Upper lobe of left lung (tissue), 4 donors: Measurements from ENCODE around the gene MIER2.

Source experiments
- EP300 ChIP-seq, 4 donors: sonication (generic); formaldehyde crosslinking; IDR thresholded peaks; one replicate each; pipeline ENCODE4 v1.5.1; 2017; ENCODE audit warnings: antibody characterized with exemption in 4 of 4, control low read depth in 2 of 4
- POLR2A ChIP-seq, 4 donors: fragments of 450-650 bp; IDR thresholded peaks; one replicate each; pipeline ENCODE4 v1.5.1; 2016 to 2017; ENCODE audit warnings: antibody characterized with exemption in 4 of 4, mild to moderate bottlenecking in 2 of 4
- POLR2AphosphoS5 ChIP-seq, 2 donors: sonication (generic); formaldehyde crosslinking; IDR thresholded peaks; one replicate each; pipeline ENCODE4 v1.5.1; 2017; ENCODE audit warnings: antibody characterized with exemption in 2 of 2
- TF ChIP-seq, protein P1 (sequence below), 6 experiments: fragments of 450-650 bp in 4 of 6; fragments of 200-600 bp in 2 of 6; sonication (generic) in 2 of 6; IDR thresholded peaks; one replicate each; pipeline ENCODE4 v1.5.1; 2016 to 2019; ENCODE audit warnings: antibody characterized with exemption in 6 of 6

DNA sequence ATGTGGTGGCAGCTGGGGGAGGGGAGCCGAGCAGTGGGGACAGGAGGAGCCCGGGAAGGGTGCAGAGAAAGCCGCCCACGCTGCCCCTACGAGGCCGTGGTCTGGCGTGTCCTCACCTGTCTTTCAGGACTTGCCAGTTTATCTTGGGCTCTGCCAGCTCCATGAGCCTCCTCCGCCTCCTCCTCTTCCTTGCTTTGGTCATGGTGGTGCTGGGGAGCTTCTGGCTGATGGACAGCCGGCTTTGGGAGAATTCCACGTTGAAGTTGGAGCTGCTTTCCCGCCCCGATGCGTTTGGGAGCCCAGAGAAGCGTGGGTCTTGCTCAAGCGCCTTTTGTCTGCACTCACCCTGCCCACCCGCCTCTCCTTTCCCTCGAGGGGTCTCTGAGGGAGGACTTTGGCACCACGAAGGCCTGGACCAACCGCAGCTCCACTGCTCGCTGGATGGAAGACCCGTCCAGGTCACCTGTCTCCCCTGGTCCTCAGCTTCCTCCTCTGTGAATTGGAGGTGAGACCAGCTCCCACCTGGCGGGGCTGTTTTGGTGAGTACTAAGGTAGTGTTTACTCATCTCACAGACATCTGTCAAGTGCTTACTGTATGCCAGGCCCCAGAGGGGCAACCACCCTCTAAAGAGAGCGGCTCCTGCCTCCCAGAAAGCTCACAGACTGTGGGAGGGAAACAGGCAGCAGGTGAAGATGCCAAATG, 29.7 kb upstream of the MIER2 start:
- TF ChIP-seq POLR2AphosphoS5 (IDR thresholded peaks at IDR 0.05) (no peak), EP300 (IDR thresholded peaks at IDR 0.05) (no peak), POLR2A (IDR thresholded peaks at IDR 0.05) (no peak)
- TF ChIP-seq, protein P1, sequence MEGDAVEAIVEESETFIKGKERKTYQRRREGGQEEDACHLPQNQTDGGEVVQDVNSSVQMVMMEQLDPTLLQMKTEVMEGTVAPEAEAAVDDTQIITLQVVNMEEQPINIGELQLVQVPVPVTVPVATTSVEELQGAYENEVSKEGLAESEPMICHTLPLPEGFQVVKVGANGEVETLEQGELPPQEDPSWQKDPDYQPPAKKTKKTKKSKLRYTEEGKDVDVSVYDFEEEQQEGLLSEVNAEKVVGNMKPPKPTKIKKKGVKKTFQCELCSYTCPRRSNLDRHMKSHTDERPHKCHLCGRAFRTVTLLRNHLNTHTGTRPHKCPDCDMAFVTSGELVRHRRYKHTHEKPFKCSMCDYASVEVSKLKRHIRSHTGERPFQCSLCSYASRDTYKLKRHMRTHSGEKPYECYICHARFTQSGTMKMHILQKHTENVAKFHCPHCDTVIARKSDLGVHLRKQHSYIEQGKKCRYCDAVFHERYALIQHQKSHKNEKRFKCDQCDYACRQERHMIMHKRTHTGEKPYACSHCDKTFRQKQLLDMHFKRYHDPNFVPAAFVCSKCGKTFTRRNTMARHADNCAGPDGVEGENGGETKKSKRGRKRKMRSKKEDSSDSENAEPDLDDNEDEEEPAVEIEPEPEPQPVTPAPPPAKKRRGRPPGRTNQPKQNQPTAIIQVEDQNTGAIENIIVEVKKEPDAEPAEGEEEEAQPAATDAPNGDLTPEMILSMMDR (IDR thresholded peaks at IDR 0.05), result no peak
